ENCODE measurements around the gene PTPRK. TPM values are rescaled to one million over a fixed set of nuclear protein-coding genes. Genes with fewer than 3 reads are reported as not detected.

Gene PTPRK
- total RNA-seq, 1 experiment from 2014 or later = 36.9 TPM

- Histone ChIP-seq H3K36me3 (replicated peaks; ENCODE audit: control insufficient read depth, insufficient read depth, low read length) (no peaks in the 10 kb centered on the region), H3K27me3 (ENCODE audit: control insufficient read depth, insufficient read depth, low read length) (no peaks in the 10 kb centered on the region), H3K4me3 (ENCODE audit: insufficient read depth, low read depth, low read length) (no peak overlapping the region)
- DNase-seq = no peak
These were observed 567.6 kb downstream of the PTPRK start for GRCh38 chr6:127952831-127953230.

- Histone ChIP-seq H3K36me3 (replicated peaks; ENCODE audit: control insufficient read depth, insufficient read depth, low read length) (no peaks in the 10 kb centered on the region), H3K27me3 (ENCODE audit: control insufficient read depth, insufficient read depth, low read length) (no peaks in the 10 kb centered on the region), H3K4me3 (ENCODE audit: insufficient read depth, low read depth, low read length) (no peak overlapping the region)
- no peak for DNase-seq
These were observed 568.2 kb downstream of the PTPRK start for GRCh38 chr6:127952176-127952575.

GRCh38 chr6:127951172-127951917 is 569.1 kb downstream of the PTPRK start:
- H3K4me3 ChIP-seq (ENCODE audit: insufficient read depth, low read depth, low read length) = no peak overlapping the region
- no peaks in the 10 kb centered on the region for H3K36me3 ChIP-seq (replicated peaks; ENCODE audit: control insufficient read depth, insufficient read depth, low read length)
- no peaks in the 10 kb centered on the region for H3K27me3 ChIP-seq (ENCODE audit: control insufficient read depth, insufficient read depth, low read length)
- DNase-seq = no peak

GRCh38 chr6:127950566-127951145 is 569.7 kb downstream of the PTPRK start:
- Histone ChIP-seq H3K27me3 (ENCODE audit: control insufficient read depth, insufficient read depth, low read length) (no peaks in the 10 kb centered on the region), H3K36me3 (replicated peaks; ENCODE audit: control insufficient read depth, insufficient read depth, low read length) (no peaks in the 10 kb centered on the region), H3K4me3 (ENCODE audit: insufficient read depth, low read depth, low read length) (no peak overlapping the region)
- DNase-seq = no peak

GRCh38 chr6:127949251-127949650 is 571.1 kb downstream of the PTPRK start:
- H3K36me3 ChIP-seq (replicated peaks; ENCODE audit: control insufficient read depth, insufficient read depth, low read length) = no peaks in the 10 kb centered on the region
- H3K27me3 ChIP-seq (ENCODE audit: control insufficient read depth, insufficient read depth, low read length) = no peaks in the 10 kb centered on the region
- no peak for DNase-seq
- no peak overlapping the region for H3K4me3 ChIP-seq (ENCODE audit: insufficient read depth, low read depth, low read length)

- no peaks in the 10 kb centered on the region for H3K36me3 ChIP-seq (replicated peaks; ENCODE audit: control insufficient read depth, insufficient read depth, low read length)
- no peak for DNase-seq
- no peak overlapping the region for H3K4me3 ChIP-seq (ENCODE audit: insufficient read depth, low read depth, low read length)
- no peaks in the 10 kb centered on the region for H3K27me3 ChIP-seq (ENCODE audit: control insufficient read depth, insufficient read depth, low read length)
These were observed 574.0 kb downstream of the PTPRK start for GRCh38 chr6:127946388-127946787.

GRCh38 chr6:127945434-127946097 is 574.8 kb downstream of the PTPRK start:
- Histone ChIP-seq H3K4me3 (ENCODE audit: insufficient read depth, low read depth, low read length) (no peak overlapping the region), H3K27me3 (ENCODE audit: control insufficient read depth, insufficient read depth, low read length) (no peaks in the 10 kb centered on the region), H3K36me3 (replicated peaks; ENCODE audit: control insufficient read depth, insufficient read depth, low read length) (no peaks in the 10 kb centered on the region)
- DNase-seq = no peak

- DNase-seq = no peak
- no peak overlapping the region for H3K4me3 ChIP-seq (ENCODE audit: insufficient read depth, low read depth, low read length)
- no peaks in the 10 kb centered on the region for H3K36me3 ChIP-seq (replicated peaks; ENCODE audit: control insufficient read depth, insufficient read depth, low read length)
- H3K27me3 ChIP-seq (ENCODE audit: control insufficient read depth, insufficient read depth, low read length) = no peaks in the 10 kb centered on the region
These were observed 579.2 kb downstream of the PTPRK start for GRCh38 chr6:127941228-127941627.

GRCh38 chr6:127939442-127940066 is 580.8 kb downstream of the PTPRK start:
- no peak overlapping the region for H3K4me3 ChIP-seq (ENCODE audit: insufficient read depth, low read depth, low read length)
- H3K27me3 ChIP-seq (ENCODE audit: control insufficient read depth, insufficient read depth, low read length) = no peaks in the 10 kb centered on the region
- H3K36me3 ChIP-seq (replicated peaks; ENCODE audit: control insufficient read depth, insufficient read depth, low read length) = no peaks in the 10 kb centered on the region
- DNase-seq = no peak

- H3K4me3 ChIP-seq (ENCODE audit: insufficient read depth, low read depth, low read length) = no peak overlapping the region
- no peaks in the 10 kb centered on the region for H3K36me3 ChIP-seq (replicated peaks; ENCODE audit: control insufficient read depth, insufficient read depth, low read length)
- no peak for DNase-seq
- no peaks in the 10 kb centered on the region for H3K27me3 ChIP-seq (ENCODE audit: control insufficient read depth, insufficient read depth, low read length)
These were observed 581.7 kb downstream of the PTPRK start for GRCh38 chr6:127938701-127939100.

GRCh38 chr6:127937747-127938146 is 582.7 kb downstream of the PTPRK start:
- H3K27me3 ChIP-seq (ENCODE audit: control insufficient read depth, insufficient read depth, low read length) = no peaks in the 10 kb centered on the region
- H3K4me3 ChIP-seq (ENCODE audit: insufficient read depth, low read depth, low read length) = no peak overlapping the region
- H3K36me3 ChIP-seq (replicated peaks; ENCODE audit: control insufficient read depth, insufficient read depth, low read length) = no peaks in the 10 kb centered on the region
- no peak for DNase-seq

GRCh38 chr6:127937102-127937501 is 583.3 kb downstream of the PTPRK start:
- no peak for DNase-seq
- Histone ChIP-seq H3K4me3 (ENCODE audit: insufficient read depth, low read depth, low read length) (no peak overlapping the region), H3K36me3 (replicated peaks; ENCODE audit: control insufficient read depth, insufficient read depth, low read length) (no peaks in the 10 kb centered on the region), H3K27me3 (ENCODE audit: control insufficient read depth, insufficient read depth, low read length) (no peaks in the 10 kb centered on the region)

GRCh38 chr6:127934956-127935355 is 585.4 kb downstream of the PTPRK start:
- no peak for DNase-seq
- H3K27me3 ChIP-seq (ENCODE audit: control insufficient read depth, insufficient read depth, low read length) = no peaks in the 10 kb centered on the region
- H3K36me3 ChIP-seq (replicated peaks; ENCODE audit: control insufficient read depth, insufficient read depth, low read length) = no peaks in the 10 kb centered on the region

GRCh38 chr6:127933852-127934840 is 586.3 kb downstream of the PTPRK start:
- no peaks in the 10 kb centered on the region for H3K36me3 ChIP-seq (replicated peaks; ENCODE audit: control insufficient read depth, insufficient read depth, low read length)
- no peak overlapping the region for H3K4me3 ChIP-seq (ENCODE audit: insufficient read depth, low read depth, low read length)
- no peak for DNase-seq
- no peaks in the 10 kb centered on the region for H3K27me3 ChIP-seq (ENCODE audit: control insufficient read depth, insufficient read depth, low read length)

More at GRCh38 chr6:127934956-127935355, 585.4 kb downstream of the PTPRK start:
- H3K4me3 ChIP-seq (ENCODE audit: insufficient read depth, low read depth, low read length) = no peak overlapping the region
